ENCODE data around the gene TSHZ1. TPM values are rescaled to one million over a fixed set of nuclear protein-coding genes. Genes with fewer than 3 reads are reported as not detected.

Gene TSHZ1
- total RNA-seq, 2 donors from 2014 or later: 1.1 to 1.7 TPM

DNA sequence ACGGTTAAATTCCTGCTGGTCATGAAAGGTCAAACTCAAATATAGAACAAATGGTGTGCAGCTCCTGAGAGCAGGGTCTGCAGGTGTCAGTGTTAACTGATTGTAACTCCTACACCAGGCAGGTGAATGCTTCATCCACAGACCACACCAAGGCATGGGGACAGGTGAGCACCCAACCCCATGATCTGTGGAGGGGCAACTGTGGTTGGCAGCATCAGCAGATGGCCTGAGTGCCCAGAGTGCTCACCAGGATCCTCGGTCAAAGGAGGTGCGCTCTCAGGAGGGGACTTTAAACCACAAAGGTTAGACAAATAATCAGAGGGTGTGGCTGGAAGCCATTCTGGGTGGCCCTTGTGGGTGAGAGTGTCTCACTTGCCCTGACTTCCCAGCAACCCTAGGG lies 46.1 kb upstream of the TSHZ1 start:
- peaks cover 10% of the 10 kb centered on the region for H3K4me1 Mint-ChIP-seq
- H3K36me3 Mint-ChIP-seq (ENCODE audit: low read depth): no peaks in the 10 kb centered on the region
- WGBS, 2 experiments (ENCODE audit: insufficient coverage in 1 of 2, insufficient read length in 1 of 2): 94 to 100% methylated on average over 1 to 3 of the region's 3 CpGs
- H3K27ac Mint-ChIP-seq: no peak overlapping the region
- no peaks in the 10 kb centered on the region for H3K9me3 Mint-ChIP-seq
- peak; percentile 16 for DNase-seq
- Histone ChIP-seq H3K27me3 (ENCODE audit: control insufficient read depth, insufficient read depth, low read length, poor library complexity, severe bottlenecking) (no peaks in the 10 kb centered on the region), H3K9ac (ENCODE audit: extremely low read depth, low read length, poor library complexity, severe bottlenecking) (no peak overlapping the region), H3K36me3 (ENCODE audit: control insufficient read depth, insufficient read depth, low read length) (no peaks in the 10 kb centered on the region), H3K27ac (ENCODE audit: low read depth, low read length) (no peak overlapping the region), H3K9me3 (ENCODE audit: control insufficient read depth, low read length) (no peaks in the 10 kb centered on the region), H3K4me1 (ENCODE audit: control insufficient read depth, insufficient read depth, low read length) (peaks cover 8% of the 10 kb centered on the region), H3K4me3 (ENCODE audit: low read length) (no peak overlapping the region)
- TF ChIP-seq, protein P1, sequence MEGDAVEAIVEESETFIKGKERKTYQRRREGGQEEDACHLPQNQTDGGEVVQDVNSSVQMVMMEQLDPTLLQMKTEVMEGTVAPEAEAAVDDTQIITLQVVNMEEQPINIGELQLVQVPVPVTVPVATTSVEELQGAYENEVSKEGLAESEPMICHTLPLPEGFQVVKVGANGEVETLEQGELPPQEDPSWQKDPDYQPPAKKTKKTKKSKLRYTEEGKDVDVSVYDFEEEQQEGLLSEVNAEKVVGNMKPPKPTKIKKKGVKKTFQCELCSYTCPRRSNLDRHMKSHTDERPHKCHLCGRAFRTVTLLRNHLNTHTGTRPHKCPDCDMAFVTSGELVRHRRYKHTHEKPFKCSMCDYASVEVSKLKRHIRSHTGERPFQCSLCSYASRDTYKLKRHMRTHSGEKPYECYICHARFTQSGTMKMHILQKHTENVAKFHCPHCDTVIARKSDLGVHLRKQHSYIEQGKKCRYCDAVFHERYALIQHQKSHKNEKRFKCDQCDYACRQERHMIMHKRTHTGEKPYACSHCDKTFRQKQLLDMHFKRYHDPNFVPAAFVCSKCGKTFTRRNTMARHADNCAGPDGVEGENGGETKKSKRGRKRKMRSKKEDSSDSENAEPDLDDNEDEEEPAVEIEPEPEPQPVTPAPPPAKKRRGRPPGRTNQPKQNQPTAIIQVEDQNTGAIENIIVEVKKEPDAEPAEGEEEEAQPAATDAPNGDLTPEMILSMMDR (conservative IDR thresholded peaks at IDR 0.05): no peak
- H3K27me3 Mint-ChIP-seq (ENCODE audit: insufficient read depth): peaks cover 25% of the 10 kb centered on the region
- no peak overlapping the region for H3K4me3 Mint-ChIP-seq

DNA sequence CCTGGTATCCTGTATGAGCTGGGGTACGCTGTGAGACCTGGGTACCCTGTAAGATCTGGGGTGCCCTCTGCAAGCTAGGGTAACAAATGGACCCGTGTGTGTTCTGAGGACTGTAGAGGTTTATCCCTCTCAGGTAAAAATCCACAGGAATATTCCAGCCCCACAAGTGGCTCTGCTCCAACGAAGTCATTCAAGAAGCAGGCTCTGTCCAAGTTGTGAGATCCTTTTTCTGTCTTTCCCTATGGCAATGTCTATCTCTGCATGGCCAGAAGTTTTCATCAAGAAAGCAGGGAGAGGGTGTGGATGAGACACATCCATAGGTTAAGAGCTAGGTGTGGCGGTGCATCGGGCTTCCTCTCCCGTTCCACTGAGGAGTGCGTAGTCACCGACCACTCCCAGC lies 44.7 kb upstream of the TSHZ1 start:
- Histone ChIP-seq H3K9ac (ENCODE audit: extremely low read depth, low read length, poor library complexity, severe bottlenecking) (no peak overlapping the region), H3K4me1 (ENCODE audit: control insufficient read depth, insufficient read depth, low read length) (no peaks in the 10 kb centered on the region), H3K27ac (ENCODE audit: low read depth, low read length) (no peak overlapping the region), H3K4me3 (ENCODE audit: low read length) (no peak overlapping the region), H3K9me3 (ENCODE audit: control insufficient read depth, low read length) (no peaks in the 10 kb centered on the region), H3K27me3 (ENCODE audit: control insufficient read depth, insufficient read depth, low read length, poor library complexity, severe bottlenecking) (no peaks in the 10 kb centered on the region), H3K36me3 (ENCODE audit: control insufficient read depth, insufficient read depth, low read length) (no peaks in the 10 kb centered on the region)
- Mint-ChIP-seq H3K27me3 (ENCODE audit: insufficient read depth) (peaks cover 20% of the 10 kb centered on the region), H3K27ac (no peak overlapping the region), H3K4me1 (no peaks in the 10 kb centered on the region), H3K36me3 (ENCODE audit: low read depth) (no peaks in the 10 kb centered on the region), H3K4me3 (no peak overlapping the region), H3K9me3 (no peaks in the 10 kb centered on the region)
- WGBS, 2 experiments (ENCODE audit: insufficient coverage in 1 of 2, insufficient read length in 1 of 2): 84 to 94% methylated on average over 7 to 8 of the region's 8 CpGs
- TF ChIP-seq, protein P1 (conservative IDR thresholded peaks at IDR 0.05): no peak
- DNase-seq: no peak

DNA sequence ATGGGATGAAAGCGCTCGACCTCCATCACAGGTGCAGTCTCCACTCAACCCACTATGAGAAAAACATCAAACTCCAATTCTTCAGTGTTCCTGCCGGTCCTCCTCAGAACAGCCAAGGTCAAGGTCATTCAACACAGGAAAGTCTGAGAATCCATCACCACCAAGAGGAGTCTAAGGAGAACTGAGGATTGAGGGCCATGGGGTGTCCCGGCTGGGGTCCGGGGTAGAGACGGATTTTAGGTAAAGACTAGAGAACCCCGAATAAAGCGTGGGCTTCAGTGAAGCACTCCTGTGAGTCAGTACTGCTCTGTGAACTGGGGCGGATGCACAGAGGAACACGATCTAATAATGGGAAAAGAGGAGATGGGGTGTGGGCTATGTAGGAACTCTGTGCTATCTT lies 43.5 kb upstream of the TSHZ1 start:
- no peaks in the 10 kb centered on the region for H3K9me3 Mint-ChIP-seq
- Histone ChIP-seq H3K4me1 (ENCODE audit: control insufficient read depth, insufficient read depth, low read length) (no peaks in the 10 kb centered on the region), H3K27me3 (ENCODE audit: control insufficient read depth, insufficient read depth, low read length, poor library complexity, severe bottlenecking) (no peaks in the 10 kb centered on the region), H3K9me3 (ENCODE audit: control insufficient read depth, low read length) (no peaks in the 10 kb centered on the region), H3K9ac (ENCODE audit: extremely low read depth, low read length, poor library complexity, severe bottlenecking) (no peak overlapping the region), H3K36me3 (ENCODE audit: control insufficient read depth, insufficient read depth, low read length) (no peaks in the 10 kb centered on the region), H3K27ac (ENCODE audit: low read depth, low read length) (no peak overlapping the region), H3K4me3 (ENCODE audit: low read length) (no peak overlapping the region)
- no peak overlapping the region for H3K4me3 Mint-ChIP-seq
- TF ChIP-seq, protein P1 (conservative IDR thresholded peaks at IDR 0.05): no peak
- peaks cover 10% of the 10 kb centered on the region for H3K27me3 Mint-ChIP-seq (ENCODE audit: insufficient read depth)
- WGBS, 2 experiments (ENCODE audit: insufficient coverage in 1 of 2, insufficient read length in 1 of 2): 86 to 95% methylated on average over 4 to 10 of the region's 10 CpGs
- no peak overlapping the region for H3K27ac Mint-ChIP-seq
- no peaks in the 10 kb centered on the region for H3K36me3 Mint-ChIP-seq (ENCODE audit: low read depth)
- H3K4me1 Mint-ChIP-seq: no peaks in the 10 kb centered on the region
- DNase-seq: peak; percentile 12
